OCI-LY1 (cell line): Measurements from ENCODE around the gene UNC93B1.

Source experiments
- H2AFZ ChIP-seq: fragments of 200-600 bp; sonication (generic), shearing (Covaris generic); 2 replicates; pipeline ENCODE4 v1.6.0; 2014; ENCODE audit warnings: antibody characterized with exemption, mild to moderate bottlenecking, low read length
- H3F3A ChIP-seq: fragments of 200-600 bp; sonication (generic), shearing (Covaris generic); 2 replicates; pipeline ENCODE4 v1.6.0; 2014; ENCODE audit warnings: mild to moderate bottlenecking, antibody characterized with exemption, low read length, moderate library complexity; ENCODE audit not compliant: insufficient read depth
- H3K27ac ChIP-seq: fragments of 200-600 bp; sonication (generic); 2 replicates; pipeline ENCODE4 v1.5.1; 2014; ENCODE audit warnings: low read length, mixed run types, mild to moderate bottlenecking, low read depth; ENCODE audit not compliant: poor library complexity, severe bottlenecking
- H3K27me3 ChIP-seq: fragments of 200-600 bp; sonication (generic); 2 replicates; pipeline ENCODE4 v1.6.0; 2014; ENCODE audit warnings: antibody characterized with exemption, mild to moderate bottlenecking, low read length, moderate library complexity; ENCODE audit not compliant: insufficient read depth
- H3K36me3 ChIP-seq: fragments of 200-600 bp; sonication (generic); 2 replicates; pipeline ENCODE4 v1.6.1; 2014; ENCODE audit warnings: mild to moderate bottlenecking, antibody characterized with exemption, low read length, moderate library complexity, mixed read lengths; ENCODE audit not compliant: insufficient read depth
- H3K4me1 ChIP-seq: fragments of 200-600 bp; sonication (generic); 2 replicates; pipeline ENCODE4 v1.5.1; 2014; ENCODE audit warnings: mild to moderate bottlenecking, low read length, moderate library complexity; ENCODE audit not compliant: insufficient read depth, severe bottlenecking
- H3K4me2 ChIP-seq: fragments of 200-600 bp; sonication (generic), shearing (Covaris generic); 2 replicates; pipeline ENCODE4 v1.6.1; 2014; ENCODE audit warnings: low read length
- H3K4me3 ChIP-seq: fragments of 200-600 bp; sonication (generic); 2 replicates; pipeline ENCODE4 v1.5.1; 2014; ENCODE audit warnings: low read length, low read depth, mild to moderate bottlenecking, mixed read lengths; ENCODE audit not compliant: poor library complexity, severe bottlenecking
- H3K79me2 ChIP-seq: fragments of 200-600 bp; shearing (Covaris generic); 2 replicates; pipeline ENCODE4 v1.6.1; 2016; ENCODE audit warnings: mixed run types, low read length, mixed read lengths; ENCODE audit not compliant: insufficient read depth
- H3K9ac ChIP-seq: fragments of 200-600 bp; sonication (generic), shearing (Covaris generic); 2 replicates; pipeline ENCODE4 v1.6.1; 2014; ENCODE audit warnings: mild to moderate bottlenecking, low read length, mixed read lengths
- H3K9me2 ChIP-seq: fragments of 200-600 bp; sonication (generic), shearing (Covaris generic); 2 replicates; pipeline ENCODE4 v1.6.1; 2014; ENCODE audit warnings: low read depth, mild to moderate bottlenecking, low read length, mixed read lengths
- H3K9me3 ChIP-seq: fragments of 200-600 bp; shearing (Covaris generic); 2 replicates; pipeline ENCODE4 v1.6.1; 2014; ENCODE audit warnings: low read length, mixed read lengths
- H4K20me1 ChIP-seq: fragments of 200-600 bp; sonication (generic), shearing (Covaris generic); 2 replicates; pipeline ENCODE4 v1.6.0; 2016; ENCODE audit warnings: mild to moderate bottlenecking, low read length; ENCODE audit not compliant: insufficient read depth
- CTCF ChIP-seq: fragments of 200-600 bp; sonication (generic), shearing (Covaris generic); IDR thresholded peaks from 2 replicates; pipeline ENCODE4 v1.5.1; 2017; ENCODE audit warnings: mild to moderate bottlenecking, antibody characterized with exemption, low read length, moderate library complexity, mixed read lengths
- EZH2 ChIP-seq: fragments of 200-600 bp; sonication (generic), shearing (Covaris generic); IDR thresholded peaks from 2 replicates; pipeline ENCODE4 v1.8.0; 2017; ENCODE audit warnings: borderline replicate concordance, mixed run types, mild to moderate bottlenecking, antibody characterized with exemption, low read length, moderate library complexity, mixed read lengths

UNC93B1 gene

GRCh38 chr11:68019486-68019885, 15.6 kb upstream of the UNC93B1 start:
- H3K4me1 ChIP-seq = no peaks in the 10 kb centered on the region
- H3K79me2 ChIP-seq = no peaks in the 10 kb centered on the region
- H3K36me3 ChIP-seq = no peaks in the 10 kb centered on the region; the same call in 1 of the 2 replicates
- H3K9me3 ChIP-seq = no peaks in the 10 kb centered on the region
- H2AFZ ChIP-seq = no peak overlapping the region
- no peak overlapping the region for H3K4me2 ChIP-seq
- H3K9me2 ChIP-seq = no peaks in the 10 kb centered on the region
- H3K27me3 ChIP-seq = peaks cover 5% of the 10 kb centered on the region
- no peaks in the 10 kb centered on the region for H4K20me1 ChIP-seq
- H3K27ac ChIP-seq = no peak overlapping the region
- TF ChIP-seq EZH2 = no peak
- no peak overlapping the region for H3K4me3 ChIP-seq
- no peaks in the 10 kb centered on the region for H3F3A ChIP-seq
- H3K9ac ChIP-seq = no peak overlapping the region

GRCh38 chr11:68018730-68019190, 14.9 kb upstream of the UNC93B1 start:
- H3K9me2 ChIP-seq = no peaks in the 10 kb centered on the region
- H3K36me3 ChIP-seq = no peaks in the 10 kb centered on the region
- no peak overlapping the region for H3K27ac ChIP-seq
- H3K4me2 ChIP-seq = no peak overlapping the region
- no peak overlapping the region for H2AFZ ChIP-seq
- H3K9me3 ChIP-seq = no peaks in the 10 kb centered on the region
- H3K79me2 ChIP-seq = no peaks in the 10 kb centered on the region
- H3K9ac ChIP-seq = no peak overlapping the region
- no peak overlapping the region for H3K4me3 ChIP-seq
- no peaks in the 10 kb centered on the region for H3K4me1 ChIP-seq
- no peaks in the 10 kb centered on the region for H3F3A ChIP-seq
- H3K27me3 ChIP-seq = peaks cover 5% of the 10 kb centered on the region
- H4K20me1 ChIP-seq = no peaks in the 10 kb centered on the region
- TF ChIP-seq EZH2 (no peak), CTCF (no peak)

GRCh38 chr11:68017980-68018729, 14.3 kb upstream of the UNC93B1 start:
- H3K9ac ChIP-seq = no peak overlapping the region
- no peaks in the 10 kb centered on the region for H3K9me2 ChIP-seq
- H3K27ac ChIP-seq = no peak overlapping the region

More at GRCh38 chr11:68017980-68018729, 14.3 kb upstream of the UNC93B1 start:
- Histone ChIP-seq H3K4me3 (no peak overlapping the region), H3K36me3 (no peaks in the 10 kb centered on the region), H4K20me1 (no peaks in the 10 kb centered on the region), H3F3A (no peaks in the 10 kb centered on the region), H2AFZ (no peak overlapping the region), H3K4me1 (no peaks in the 10 kb centered on the region), H3K9me3 (no peaks in the 10 kb centered on the region), H3K4me2 (no peak overlapping the region), H3K27me3 (peaks cover 5% of the 10 kb centered on the region), H3K79me2 (no peaks in the 10 kb centered on the region)
- TF ChIP-seq EZH2 (no peak), CTCF (no peak)
